WTC11 (cell line): ENCODE data around the gene HOXD13. TPM values are rescaled to one million over a fixed set of nuclear protein-coding genes. Genes with fewer than 3 reads are reported as not detected.

Source experiments
- ATAC-seq: fragments of 200-7000 bp; cut with Tn5 transposase; 2 replicates; pipeline ENCODE4 v1.10.0; 2021; ENCODE audit warnings: mild to moderate bottlenecking, moderate library complexity
- CTCF ChIA-PET: fragments of 300-600 bp; sonication (Branson Sonifier 250); formaldehyde crosslinking; loops from one replicate; lab custom pipeline; 2021; ENCODE audit warnings: antibody characterized with exemption; lab: Charles Lee
- POLR2A ChIA-PET: fragments of 350-600 bp; sonication (Branson Sonifier 250); formaldehyde crosslinking; loops from one replicate; lab custom pipeline; 2021; ENCODE audit warnings: antibody characterized with exemption; lab: Charles Lee
- DNase-seq: peaks from one replicate; pipeline ENCODE4 v3.0.0; 2021; ENCODE audit warnings: low spot score
- H3K27ac Mint-ChIP-seq: 2 replicates; pipeline ENCODE4 v1.8.0; 2021; ENCODE audit warnings: mixed read lengths
- H3K27me3 Mint-ChIP-seq: 2 replicates; pipeline ENCODE4 v1.8.0; 2021; ENCODE audit warnings: low read depth, mild to moderate bottlenecking, moderate library complexity, mixed read lengths
- H3K36me3 Mint-ChIP-seq: 2 replicates; pipeline ENCODE4 v1.8.0; 2021; ENCODE audit warnings: mixed read lengths
- H3K4me1 Mint-ChIP-seq: 2 replicates; pipeline ENCODE4 v1.8.0; 2022; ENCODE audit warnings: mixed read lengths
- H3K4me3 Mint-ChIP-seq: 2 replicates; pipeline ENCODE4 v1.8.0; 2021; ENCODE audit warnings: mild to moderate bottlenecking, moderate library complexity, mixed read lengths
- H3K9me3 Mint-ChIP-seq: 2 replicates; pipeline ENCODE4 v1.8.0; 2021; ENCODE audit warnings: mixed read lengths
- ATF3 ChIP-seq: sonication (generic); formaldehyde crosslinking; conservative IDR thresholded peaks from 2 replicates; pipeline ENCODE4 v1.8.1; 2022; ENCODE audit warnings: mild to moderate bottlenecking, missing genetic modification reagents
- CREB1 ChIP-seq: sonication (generic); formaldehyde crosslinking; IDR thresholded peaks from 2 replicates; pipeline ENCODE4 v1.8.0; 2023; ENCODE audit warnings: mild to moderate bottlenecking, missing genetic modification reagents
- ELF4 ChIP-seq: sonication (generic); formaldehyde crosslinking; IDR thresholded peaks from 2 replicates; pipeline ENCODE4 v1.8.1; 2022; ENCODE audit warnings: low read depth, mild to moderate bottlenecking, moderate library complexity, missing genetic modification reagents
- EMX1 ChIP-seq: fragments of 250-450 bp; sonication (Bioruptor Pico); IDR thresholded peaks from 2 replicates; pipeline ENCODE4 v1.8.0; 2021; ENCODE audit warnings: mild to moderate bottlenecking
- ESRRA ChIP-seq: sonication (generic); formaldehyde crosslinking; IDR thresholded peaks from 2 replicates; pipeline ENCODE4 v1.8.1; 2022; ENCODE audit warnings: mild to moderate bottlenecking, missing genetic modification reagents, borderline replicate concordance
- FOXP4 ChIP-seq: sonication (generic); formaldehyde crosslinking; IDR thresholded peaks from 2 replicates; pipeline ENCODE4 v1.8.0; 2022; ENCODE audit warnings: mild to moderate bottlenecking, missing genetic modification reagents
- GRHL2 ChIP-seq: fragments of 250-450 bp; sonication (Bioruptor Pico); IDR thresholded peaks from 2 replicates; pipeline ENCODE4 v1.8.0; 2022; ENCODE audit warnings: mild to moderate bottlenecking, moderate library complexity; ENCODE audit not compliant: insufficient replicate concordance, severe bottlenecking
- IRF1 ChIP-seq: sonication (generic); formaldehyde crosslinking; IDR thresholded peaks from 2 replicates; pipeline ENCODE4 v1.8.0; 2023; ENCODE audit warnings: missing genetic modification reagents
- IRF2 ChIP-seq: sonication (generic); formaldehyde crosslinking; IDR thresholded peaks from 2 replicates; pipeline ENCODE4 v1.8.0; 2022; ENCODE audit warnings: low read depth, missing genetic modification reagents, borderline replicate concordance
- JAZF1 ChIP-seq: fragments of 250-450 bp; sonication (Bioruptor Pico); IDR thresholded peaks from 2 replicates; pipeline ENCODE4 v1.9.0; 2021; ENCODE audit warnings: moderate library complexity, mild to moderate bottlenecking, inconsistent platforms
- NR1H2 ChIP-seq: sonication (generic); formaldehyde crosslinking; IDR thresholded peaks from 2 replicates; pipeline ENCODE4 v1.9.0; 2021; ENCODE audit warnings: mild to moderate bottlenecking, moderate library complexity, missing genetic modification reagents
- NR2C2 ChIP-seq: sonication (generic); formaldehyde crosslinking; IDR thresholded peaks from 2 replicates; pipeline ENCODE4 v1.8.0; 2022; ENCODE audit warnings: mild to moderate bottlenecking, missing genetic modification reagents
- RELA ChIP-seq: sonication (generic); formaldehyde crosslinking; IDR thresholded peaks from 2 replicates; pipeline ENCODE4 v1.8.1; 2022; ENCODE audit warnings: missing genetic modification reagents, mild to moderate bottlenecking, borderline replicate concordance
- SP1 ChIP-seq: sonication (generic); formaldehyde crosslinking; conservative IDR thresholded peaks from 2 replicates; pipeline ENCODE4 v1.8.1; 2022; ENCODE audit warnings: missing genetic modification reagents
- ZBTB21 ChIP-seq: sonication (generic); formaldehyde crosslinking; IDR thresholded peaks from 2 replicates; pipeline ENCODE4 v1.8.1; 2023; ENCODE audit warnings: mild to moderate bottlenecking, missing genetic modification reagents, borderline replicate concordance
- ZNF232 ChIP-seq: sonication (generic); formaldehyde crosslinking; IDR thresholded peaks from 2 replicates; pipeline ENCODE4 v1.8.0; 2022; ENCODE audit warnings: mild to moderate bottlenecking, missing genetic modification reagents
- total RNA-seq: library from RNA; stranded (reverse); gene quantifications from 3 replicates; pipeline ENCODE4 v1.2.3, GENCODE V29; 2021
- TF ChIP-seq, protein P1 (sequence below): fragments of 250-450 bp; sonication (Bioruptor Pico); IDR thresholded peaks from 2 replicates; pipeline ENCODE4 v2.1.2; 2022; ENCODE audit warnings: mild to moderate bottlenecking, moderate library complexity
- TF ChIP-seq, protein P2 (sequence below): sonication (generic); formaldehyde crosslinking; IDR thresholded peaks from 2 replicates; pipeline ENCODE4 v1.8.1; 2023; ENCODE audit warnings: mild to moderate bottlenecking, missing genetic modification reagents, moderate library complexity
- TF ChIP-seq, protein P3 (sequence below): sonication (generic); formaldehyde crosslinking; IDR thresholded peaks from 2 replicates; pipeline ENCODE4 v1.8.1; 2023; ENCODE audit warnings: mild to moderate bottlenecking, missing genetic modification reagents, moderate library complexity

Gene HOXD13
- total RNA-seq, 1 experiment from 2014 or later, result not detected

GRCh38 chr2:176112375-176113302, 20.1 kb downstream of the HOXD13 start:
- no peak for DNase-seq
- no peak for ATAC-seq
- Mint-ChIP-seq H3K27ac (no peak overlapping the region), H3K27me3 (peaks cover 99% of the 10 kb centered on the region), H3K4me3 (no peak overlapping the region), H3K9me3 (peaks cover 4% of the 10 kb centered on the region), H3K36me3 (0 out of 2 replicates have a peak, but pooled peaks cover 7% of the 10 kb centered on the region), H3K4me1 (peaks cover 25% of the 10 kb centered on the region)
- ChIA-PET POLR2A (no interaction called here), CTCF (interaction anchor here (1.1 to 1.6 kb wide), 4 partner anchors 9 to 65 kb away, joined by 3 to 6 read pairs (median 3); no protein-coding TSS in a partner anchor)
- TF ChIP-seq ZNF232 (no peak), RELA (CRISPR knock-in tag) (no peak), NR2C2 (CRISPR knock-in tag) (no peak), ZBTB21 (CRISPR knock-in tag) (no peak), ELF4 (CRISPR knock-in tag) (no peak), IRF2 (CRISPR knock-in tag) (no peak), NR1H2 (CRISPR knock-in tag) (no peak), JAZF1 (CRISPR knock-in tag) (no peak), CREB1 (CRISPR knock-in tag) (no peak), FOXP4 (CRISPR knock-in tag) (no peak)
- TF ChIP-seq, protein P1, sequence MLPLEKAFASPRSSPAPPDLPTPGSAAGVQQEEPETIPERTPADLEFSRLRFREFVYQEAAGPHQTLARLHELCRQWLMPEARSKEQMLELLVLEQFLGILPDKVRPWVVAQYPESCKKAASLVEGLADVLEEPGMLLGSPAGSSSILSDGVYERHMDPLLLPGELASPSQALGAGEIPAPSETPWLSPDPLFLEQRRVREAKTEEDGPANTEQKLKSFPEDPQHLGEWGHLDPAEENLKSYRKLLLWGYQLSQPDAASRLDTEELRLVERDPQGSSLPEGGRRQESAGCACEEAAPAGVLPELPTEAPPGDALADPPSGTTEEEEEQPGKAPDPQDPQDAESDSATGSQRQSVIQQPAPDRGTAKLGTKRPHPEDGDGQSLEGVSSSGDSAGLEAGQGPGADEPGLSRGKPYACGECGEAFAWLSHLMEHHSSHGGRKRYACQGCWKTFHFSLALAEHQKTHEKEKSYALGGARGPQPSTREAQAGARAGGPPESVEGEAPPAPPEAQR (CRISPR knock-in tag), result no peak

DNA sequence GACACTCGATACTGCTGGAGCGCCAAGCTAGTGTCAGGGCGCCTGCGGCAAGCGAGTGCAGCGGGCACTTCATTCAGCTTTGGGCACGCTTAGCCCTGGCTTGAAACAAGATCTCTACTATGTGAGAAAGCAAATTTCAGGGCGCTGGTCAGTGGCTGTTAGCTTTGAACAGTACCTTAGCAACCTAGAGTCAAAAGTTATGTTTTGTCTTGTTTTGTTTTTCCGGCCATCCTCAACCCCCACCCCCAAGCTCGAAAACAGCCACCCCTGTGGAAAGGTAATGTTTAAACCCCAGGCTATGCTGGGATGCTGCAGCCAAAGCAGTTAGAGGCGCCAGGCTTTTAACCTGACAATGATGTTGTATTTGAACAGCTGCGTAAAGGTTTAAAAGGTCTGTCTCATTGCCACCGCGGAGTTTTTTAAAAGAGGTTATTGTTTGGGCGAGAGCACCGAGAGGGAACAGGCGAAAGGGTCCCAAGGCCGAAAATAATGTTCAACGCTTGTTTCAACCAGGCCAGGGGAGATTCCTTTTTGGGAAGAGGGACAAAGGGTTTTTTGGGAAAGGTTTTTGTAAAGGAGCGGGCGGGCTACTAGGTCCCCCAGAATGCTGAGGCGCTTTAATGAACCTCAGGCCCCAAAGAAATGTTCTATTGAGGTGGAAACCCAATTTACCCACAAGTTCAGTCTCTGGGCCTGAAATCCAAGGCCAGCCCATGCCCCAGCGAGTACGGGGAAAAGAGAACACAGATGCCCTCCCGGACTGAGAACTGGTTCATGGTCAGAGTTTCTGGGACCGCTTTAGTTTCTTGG, 21.8 kb downstream of the HOXD13 start:
- Mint-ChIP-seq H3K27me3 (peaks cover 100% of the 10 kb centered on the region), H3K9me3 (peaks cover 4% of the 10 kb centered on the region), H3K4me1 (peaks cover 22% of the 10 kb centered on the region), H3K4me3 (no peak overlapping the region), H3K27ac (no peak overlapping the region), H3K36me3 (0 out of 2 replicates have a peak, but pooled peaks cover 7% of the 10 kb centered on the region)
- no peak for ATAC-seq
- DNase-seq, result no peak
- TF ChIP-seq, protein P2, sequence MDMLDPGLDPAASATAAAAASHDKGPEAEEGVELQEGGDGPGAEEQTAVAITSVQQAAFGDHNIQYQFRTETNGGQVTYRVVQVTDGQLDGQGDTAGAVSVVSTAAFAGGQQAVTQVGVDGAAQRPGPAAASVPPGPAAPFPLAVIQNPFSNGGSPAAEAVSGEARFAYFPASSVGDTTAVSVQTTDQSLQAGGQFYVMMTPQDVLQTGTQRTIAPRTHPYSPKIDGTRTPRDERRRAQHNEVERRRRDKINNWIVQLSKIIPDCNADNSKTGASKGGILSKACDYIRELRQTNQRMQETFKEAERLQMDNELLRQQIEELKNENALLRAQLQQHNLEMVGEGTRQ (CRISPR knock-in tag), result no peak
- no peak for TF ChIP-seq ESRRA
- TF ChIP-seq RELA (CRISPR knock-in tag), result no peak
- TF ChIP-seq ATF3 (CRISPR knock-in tag), result no peak
- TF ChIP-seq, protein P3, sequence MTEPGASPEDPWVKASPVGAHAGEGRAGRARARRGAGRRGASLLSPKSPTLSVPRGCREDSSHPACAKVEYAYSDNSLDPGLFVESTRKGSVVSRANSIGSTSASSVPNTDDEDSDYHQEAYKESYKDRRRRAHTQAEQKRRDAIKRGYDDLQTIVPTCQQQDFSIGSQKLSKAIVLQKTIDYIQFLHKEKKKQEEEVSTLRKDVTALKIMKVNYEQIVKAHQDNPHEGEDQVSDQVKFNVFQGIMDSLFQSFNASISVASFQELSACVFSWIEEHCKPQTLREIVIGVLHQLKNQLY (CRISPR knock-in tag), result no peak
- no peak for TF ChIP-seq GRHL2
- no peak for TF ChIP-seq SP1
- TF ChIP-seq EMX1 (CRISPR knock-in tag), result no peak
- TF ChIP-seq IRF1 (CRISPR knock-in tag), result no peak
- POLR2A ChIA-PET, result no interaction called here
- CTCF ChIA-PET, result interaction anchor here (1.4 to 1.7 kb wide), 3 partner anchors 13 to 26 kb away, joined by 6 to 9 read pairs (median 6); no protein-coding TSS in a partner anchor
